ENCODE results near the gene NEO1.

- TF ChIP-seq POLR2A (IDR thresholded peaks at IDR 0.05) (no peak), CTCF (IDR thresholded peaks at IDR 0.05) (no peak)
These were observed 86.9 kb downstream of the NEO1 start for GRCh38 chr15:73139041-73139743.
